KOPT-K1 (cell line): Measurements from ENCODE around the gene SLC35A3.

Experiments
- H3K27ac ChIP-seq: fragments of 200-600 bp; sonication (generic); 2 replicates; pipeline ENCODE4 v1.5.1; 2016; ENCODE audit warnings: antibody characterized with exemption, mild to moderate bottlenecking, low read depth, low read length; ENCODE audit not compliant: poor library complexity, severe bottlenecking
- H3K36me3 ChIP-seq: fragments of 200-600 bp; sonication (generic); 2 replicates; pipeline ENCODE4 v1.5.1; 2017; ENCODE audit warnings: antibody characterized with exemption, mild to moderate bottlenecking, low read length, moderate library complexity; ENCODE audit not compliant: insufficient read depth
- H3K9me3 ChIP-seq: fragments of 200-600 bp; sonication (generic); 2 replicates; pipeline ENCODE4 v1.5.1; 2017; ENCODE audit warnings: antibody characterized with exemption, low read length, mild to moderate bottlenecking; ENCODE audit not compliant: insufficient read depth, poor library complexity, severe bottlenecking

Gene SLC35A3

GRCh38 chr1:100070201-100070939 lies 100.6 kb downstream of the SLC35A3 start:
- Histone ChIP-seq H3K36me3 (peaks cover 98% of the 10 kb centered on the region), H3K27ac (no peak overlapping the region), H3K9me3 (no peaks in the 10 kb centered on the region)

- Histone ChIP-seq H3K27ac (no peak overlapping the region), H3K36me3 (peaks cover 99% of the 10 kb centered on the region), H3K9me3 (no peaks in the 10 kb centered on the region)
Observed at GRCh38 chr1:100073531-100073930, 103.7 kb downstream of the SLC35A3 start.

GRCh38 chr1:100074604-100075395 lies 105.0 kb downstream of the SLC35A3 start:
- Histone ChIP-seq H3K9me3 (no peaks in the 10 kb centered on the region), H3K27ac (no peak overlapping the region), H3K36me3 (peaks cover 99% of the 10 kb centered on the region)

DNA sequence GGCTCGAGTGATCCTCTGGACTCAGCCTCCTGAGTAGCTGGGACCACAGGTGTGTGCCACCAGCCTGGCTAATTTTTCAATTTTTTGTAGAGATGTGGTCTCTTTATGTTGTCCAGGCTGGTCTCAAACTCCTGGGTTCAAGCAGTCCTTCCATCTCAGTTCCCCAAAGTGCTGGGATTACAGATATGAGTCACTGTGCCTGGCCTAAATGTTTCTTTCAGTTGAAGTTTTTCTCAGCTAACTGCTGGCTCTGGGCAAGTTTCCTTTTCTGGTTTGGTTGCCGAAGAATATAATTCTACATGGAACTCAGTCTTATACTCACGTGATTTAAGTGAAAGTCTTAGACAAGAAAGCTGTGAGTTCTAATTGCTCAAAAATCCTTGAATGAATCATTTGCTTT lies 106.0 kb downstream of the SLC35A3 start:
- Histone ChIP-seq H3K9me3 (no peaks in the 10 kb centered on the region), H3K36me3 (peaks cover 99% of the 10 kb centered on the region), H3K27ac (no peak overlapping the region)

GRCh38 chr1:100076319-100076718 lies 106.5 kb downstream of the SLC35A3 start:
- no peak overlapping the region for H3K27ac ChIP-seq
- no peaks in the 10 kb centered on the region for H3K9me3 ChIP-seq
- peaks cover 99% of the 10 kb centered on the region for H3K36me3 ChIP-seq

- Histone ChIP-seq H3K9me3 (no peaks in the 10 kb centered on the region), H3K36me3 (peaks cover 99% of the 10 kb centered on the region), H3K27ac (no peak overlapping the region)
Observed at GRCh38 chr1:100076744-100077143, 106.9 kb downstream of the SLC35A3 start.

GRCh38 chr1:100077531-100077930 lies 107.7 kb downstream of the SLC35A3 start:
- no peaks in the 10 kb centered on the region for H3K9me3 ChIP-seq
- peaks cover 99% of the 10 kb centered on the region for H3K36me3 ChIP-seq
- no peak overlapping the region for H3K27ac ChIP-seq

GRCh38 chr1:100080331-100080730 lies 110.5 kb downstream of the SLC35A3 start:
- Histone ChIP-seq H3K9me3 (no peaks in the 10 kb centered on the region), H3K36me3 (peaks cover 99% of the 10 kb centered on the region), H3K27ac (no peak overlapping the region)
